Caco-2 (cell line): Measurements from ENCODE around the gene UTP11. TPM values are rescaled to one million over a fixed set of nuclear protein-coding genes. Genes with fewer than 3 reads are reported as not detected.

ENCODE experiments used
- BruUV-seq: library from RNA; stranded (reverse); fragments of 400-500 nt; replicated peaks from 2 replicates; lab custom pipeline; 2021; lab: Mats Ljungman, UMichigan
- CTCF ChIA-PET: fragments of 300-600 bp; sonication (Branson Sonifier 250); formaldehyde crosslinking; loops from one replicate; lab custom pipeline; 2022; ENCODE audit warnings: antibody characterized with exemption; lab: Charles Lee
- POLR2A ChIA-PET: fragments of 300-600 bp; sonication (Branson Sonifier 250); formaldehyde crosslinking; loops from one replicate; lab custom pipeline; 2022; ENCODE audit warnings: antibody characterized with exemption; lab: Charles Lee
- DNase-seq, 2 experiments: peaks; one replicate each; pipeline versions ENCODE4 v3.0.0 to v3.0.0-alpha.2; 2020 to 2022
- H3K27me3 ChIP-seq: replicated peaks from 2 replicates; pipeline ENCODE4 v1.6.0; 2011; ENCODE audit warnings: low read length; ENCODE audit not compliant: control insufficient read depth, insufficient read depth
- H3K36me3 ChIP-seq: 2 replicates; pipeline ENCODE4 v1.5.1; 2011; ENCODE audit warnings: low read length; ENCODE audit not compliant: control insufficient read depth, insufficient read depth
- H3K4me1 ChIP-seq: fragments of 250-450 bp; sonication (Bioruptor Pico); 2 replicates; pipeline ENCODE4 v1.5.1; 2020; ENCODE audit warnings: mild to moderate bottlenecking
- H3K4me3 ChIP-seq: 2 replicates; pipeline ENCODE4 v1.5.1; 2011; ENCODE audit warnings: low read depth, mild to moderate bottlenecking, control low read depth, low read length
- H3K9me3 ChIP-seq: fragments of 250-450 bp; sonication (Bioruptor Pico); 2 replicates; pipeline ENCODE4 v1.5.1; 2020; ENCODE audit warnings: mild to moderate bottlenecking, moderate library complexity
- H3K27ac Mint-ChIP-seq: one replicate; pipeline ENCODE4 v1.8.0; 2022; ENCODE audit warnings: mixed read lengths; ENCODE audit not compliant: unreplicated experiment
- H3K27me3 Mint-ChIP-seq: one replicate; pipeline ENCODE4 v1.8.0; 2022; ENCODE audit warnings: mixed read lengths; ENCODE audit not compliant: insufficient read depth, unreplicated experiment
- H3K36me3 Mint-ChIP-seq: one replicate; pipeline ENCODE4 v1.8.0; 2022; ENCODE audit warnings: mild to moderate bottlenecking, mixed read lengths; ENCODE audit not compliant: insufficient read depth, unreplicated experiment
- H3K4me1 Mint-ChIP-seq: one replicate; pipeline ENCODE4 v1.8.0; 2022; ENCODE audit warnings: low read depth, mixed read lengths; ENCODE audit not compliant: unreplicated experiment
- H3K4me3 Mint-ChIP-seq: one replicate; pipeline ENCODE4 v1.8.0; 2022; ENCODE audit warnings: mild to moderate bottlenecking, moderate library complexity, mixed read lengths; ENCODE audit not compliant: unreplicated experiment
- H3K9me3 Mint-ChIP-seq: one replicate; pipeline ENCODE4 v1.8.0; 2022; ENCODE audit warnings: mixed read lengths; ENCODE audit not compliant: unreplicated experiment
- intact Hi-C: fragments of 100-400 bp; cut with micrococcal nuclease; formaldehyde crosslinking; loops from one replicate; pipeline ENCODE4 v1.10.0; 2022; ENCODE audit not compliant: unreplicated experiment
- total RNA-seq: library from RNA; stranded (reverse); gene quantifications from 2 replicates; pipeline ENCODE4 v1.2.3, GENCODE V29; 2022
- TF ChIP-seq, protein P1 (sequence below), 2 experiments: fragments of 200-600 bp in 1 of 2; IDR thresholded peaks; 1 replicate in 1 of 2; 2 replicates in 1 of 2; pipeline versions ENCODE4 v1.5.1 to v1.8.0; 2011 to 2022; ENCODE audit warnings: antibody characterized with exemption in 1 of 2, control low read depth in 1 of 2, inconsistent platforms in 1 of 2, low read depth in 1 of 2, low read length in 1 of 2, mild to moderate bottlenecking in 1 of 2, moderate library complexity in 1 of 2; ENCODE audit not compliant: insufficient read depth in 1 of 2, severe bottlenecking in 1 of 2, unreplicated experiment in 1 of 2

Gene UTP11
- total RNA-seq, 1 experiment from 2014 or later: 29.1 TPM

DNA sequence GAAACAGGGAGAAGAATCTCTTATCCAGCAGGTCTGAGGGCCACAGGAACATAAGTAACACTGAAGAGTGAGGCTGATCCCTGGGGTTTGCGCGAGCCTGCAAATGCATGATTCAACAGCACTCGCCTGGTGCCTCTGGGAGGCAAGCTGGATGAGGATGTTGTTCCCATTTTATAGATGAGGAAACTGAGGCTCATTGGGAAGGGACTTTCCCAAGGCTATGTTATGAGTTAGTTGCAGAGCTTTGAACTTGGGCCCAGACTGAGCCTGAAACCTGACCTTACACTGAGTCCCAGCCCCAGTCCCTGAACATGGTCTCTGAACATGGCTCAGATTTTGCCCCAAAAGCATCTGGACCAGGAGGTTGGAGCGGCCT lies 61.8 kb downstream of the UTP11 start:
- no peaks in the 10 kb centered on the region for H3K4me1 ChIP-seq
- no peak overlapping the region for H3K4me3 ChIP-seq
- H3K9me3 ChIP-seq: no peaks in the 10 kb centered on the region
- ChIA-PET POLR2A (no interaction called here), CTCF (no interaction called here)
- H3K36me3 ChIP-seq: no peaks in the 10 kb centered on the region
- TF ChIP-seq, protein P1, sequence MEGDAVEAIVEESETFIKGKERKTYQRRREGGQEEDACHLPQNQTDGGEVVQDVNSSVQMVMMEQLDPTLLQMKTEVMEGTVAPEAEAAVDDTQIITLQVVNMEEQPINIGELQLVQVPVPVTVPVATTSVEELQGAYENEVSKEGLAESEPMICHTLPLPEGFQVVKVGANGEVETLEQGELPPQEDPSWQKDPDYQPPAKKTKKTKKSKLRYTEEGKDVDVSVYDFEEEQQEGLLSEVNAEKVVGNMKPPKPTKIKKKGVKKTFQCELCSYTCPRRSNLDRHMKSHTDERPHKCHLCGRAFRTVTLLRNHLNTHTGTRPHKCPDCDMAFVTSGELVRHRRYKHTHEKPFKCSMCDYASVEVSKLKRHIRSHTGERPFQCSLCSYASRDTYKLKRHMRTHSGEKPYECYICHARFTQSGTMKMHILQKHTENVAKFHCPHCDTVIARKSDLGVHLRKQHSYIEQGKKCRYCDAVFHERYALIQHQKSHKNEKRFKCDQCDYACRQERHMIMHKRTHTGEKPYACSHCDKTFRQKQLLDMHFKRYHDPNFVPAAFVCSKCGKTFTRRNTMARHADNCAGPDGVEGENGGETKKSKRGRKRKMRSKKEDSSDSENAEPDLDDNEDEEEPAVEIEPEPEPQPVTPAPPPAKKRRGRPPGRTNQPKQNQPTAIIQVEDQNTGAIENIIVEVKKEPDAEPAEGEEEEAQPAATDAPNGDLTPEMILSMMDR (IDR thresholded peaks at IDR 0.05; ENCODE audit: insufficient read depth in 1 of 2, low read depth in 1 of 2, low read length in 1 of 2, severe bottlenecking in 1 of 2, unreplicated experiment in 1 of 2): no peak
- DNase-seq: no peak
- Mint-ChIP-seq H3K27ac (no peak overlapping the region), H3K27me3 (peaks cover 22% of the 10 kb centered on the region), H3K4me1 (peaks cover 8% of the 10 kb centered on the region), H3K36me3 (no peaks in the 10 kb centered on the region), H3K9me3 (no peaks in the 10 kb centered on the region), H3K4me3 (no peak overlapping the region)
- no TSS peak for BruUV-seq
- no peaks in the 10 kb centered on the region for H3K27me3 ChIP-seq
- intact Hi-C loops: no loop called here

Other genes with a start within 250 kb of the UTP11 start
- 2.8 and 3.1 TPM in 2 replicates for gene EPHA10, start 247.6 kb upstream of the UTP11 start, total RNA-seq
- 24.8 and 25.9 TPM in 2 replicates for gene MANEAL, start 218.9 kb upstream of the UTP11 start, total RNA-seq
- gene C1orf122, start 204.9 kb upstream of the UTP11 start, total RNA-seq: 37.7 and 41.0 TPM in 2 replicates
- gene YRDC, start 204.5 kb upstream of the UTP11 start, total RNA-seq: 10.3 and 10.7 TPM in 2 replicates
- gene MTF1, start 153.1 kb upstream of the UTP11 start, total RNA-seq: 6.4 and 8.4 TPM in 2 replicates
- 15.8 and 18.8 TPM in 2 replicates for gene INPP5B, start 65.7 kb upstream of the UTP11 start, total RNA-seq
- 72.6 and 79.3 TPM in 2 replicates for gene SF3A3, start 22.7 kb upstream of the UTP11 start, total RNA-seq
- 11.8 and 11.9 TPM in 2 replicates for gene FHL3, start 7.2 kb upstream of the UTP11 start, total RNA-seq
- gene POU3F1, start 34.1 kb downstream of the UTP11 start, total RNA-seq: not detected in 2 replicates